GM18519 (cell line): ENCODE measurements around the gene PITPNM3.

ENCODE experiments used
- ATAC-seq: cut with Tn5 transposase; IDR thresholded peaks from one replicate; pipeline ENCODE4 v1.9.1; 2021; ENCODE audit warnings: mild to moderate bottlenecking, moderate library complexity; ENCODE audit not compliant: unreplicated experiment, low FRiP score

Gene PITPNM3

GRCh38 chr17:6468051-6468790, 88.1 kb downstream of the PITPNM3 start:
- ATAC-seq: no peak

GRCh38 chr17:6467567-6467966, 88.8 kb downstream of the PITPNM3 start:
- ATAC-seq: no peak

GRCh38 chr17:6465206-6466003, 91.0 kb downstream of the PITPNM3 start:
- ATAC-seq: no peak

- no peak for ATAC-seq
Measured at GRCh38 chr17:6464446-6465041, 91.8 kb downstream of the PITPNM3 start.

- ATAC-seq: no peak
Measured at GRCh38 chr17:6463616-6464445, 92.5 kb downstream of the PITPNM3 start.

GRCh38 chr17:6462692-6463091, 93.7 kb downstream of the PITPNM3 start:
- no peak for ATAC-seq

- no peak for ATAC-seq
Measured at GRCh38 chr17:6461792-6462524, 94.4 kb downstream of the PITPNM3 start.

- no peak for ATAC-seq
Measured at GRCh38 chr17:6461246-6461645, 95.1 kb downstream of the PITPNM3 start.

GRCh38 chr17:6460531-6461161, 95.7 kb downstream of the PITPNM3 start:
- no peak for ATAC-seq

- no peak for ATAC-seq
Measured at GRCh38 chr17:6458460-6458950, 97.8 kb downstream of the PITPNM3 start.

GRCh38 chr17:6457688-6458459, 98.5 kb downstream of the PITPNM3 start:
- ATAC-seq: no peak

- no peak for ATAC-seq
Measured at GRCh38 chr17:6456914-6457687, 99.3 kb downstream of the PITPNM3 start.

GRCh38 chr17:6456321-6456720, 100.0 kb downstream of the PITPNM3 start:
- no peak for ATAC-seq

GRCh38 chr17:6455321-6455705, 101.0 kb downstream of the PITPNM3 start:
- ATAC-seq: no peak

- no peak for ATAC-seq
Measured at GRCh38 chr17:6454495-6455320, 101.6 kb downstream of the PITPNM3 start.

- no peak for ATAC-seq
Measured at GRCh38 chr17:6453279-6454024, 102.9 kb downstream of the PITPNM3 start.
